ENCODE data around the gene INPP5A. TPM values are rescaled to one million over a fixed set of nuclear protein-coding genes. Genes with fewer than 3 reads are reported as not detected.
A peak's percentile ranks its signal among the peaks of the same experiment; 100 is the strongest.
"Not testable (repeated sequence)": the region's sequence is repeated elsewhere in the genome, so short reads cannot be mapped to it uniquely, and the experiment has no call there.

INPP5A gene
- total and polyA plus RNA-seq, 2 experiments from 2014 or later: 41.2 to 53.6 TPM

DNA sequence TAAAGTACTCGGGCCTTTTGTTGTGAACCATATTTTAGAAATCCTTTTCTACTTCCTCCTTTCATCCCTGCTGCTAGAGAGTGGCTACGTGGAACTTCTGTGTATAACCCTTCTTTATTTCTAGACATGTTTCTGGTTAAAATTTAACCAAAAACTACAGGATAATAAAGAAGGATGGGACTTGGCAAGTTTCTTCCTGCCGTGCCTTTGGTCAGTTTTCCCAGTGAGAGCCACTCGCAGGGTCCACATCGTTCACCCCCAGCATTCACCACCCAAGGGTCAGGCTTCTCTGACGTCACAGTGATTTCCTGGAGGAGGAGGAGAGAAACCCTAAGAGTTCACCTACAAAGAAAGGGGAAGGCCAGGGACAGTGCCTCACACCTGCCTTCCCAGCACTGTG, 203.0 kb downstream of the INPP5A start:
- H3K4me1 ChIP-seq (ENCODE audit: insufficient read depth): no peaks in the 10 kb centered on the region
- H3K4me3 ChIP-seq: no peak overlapping the region
- H3K27me3 ChIP-seq: no peaks in the 10 kb centered on the region
- no peak overlapping the region for H2AFZ ChIP-seq
- H3K9me2 ChIP-seq (replicated peaks; ENCODE audit: insufficient read depth): no peaks in the 10 kb centered on the region
- TF ChIP-seq EZH2phosphoT487 (IDR thresholded peaks at IDR 0.05; ENCODE audit: low read depth, severe bottlenecking, unreplicated experiment) (no peak), EZH2 (IDR thresholded peaks at IDR 0.05; ENCODE audit: borderline replicate concordance) (no peak)
- TF ChIP-seq, protein P1, sequence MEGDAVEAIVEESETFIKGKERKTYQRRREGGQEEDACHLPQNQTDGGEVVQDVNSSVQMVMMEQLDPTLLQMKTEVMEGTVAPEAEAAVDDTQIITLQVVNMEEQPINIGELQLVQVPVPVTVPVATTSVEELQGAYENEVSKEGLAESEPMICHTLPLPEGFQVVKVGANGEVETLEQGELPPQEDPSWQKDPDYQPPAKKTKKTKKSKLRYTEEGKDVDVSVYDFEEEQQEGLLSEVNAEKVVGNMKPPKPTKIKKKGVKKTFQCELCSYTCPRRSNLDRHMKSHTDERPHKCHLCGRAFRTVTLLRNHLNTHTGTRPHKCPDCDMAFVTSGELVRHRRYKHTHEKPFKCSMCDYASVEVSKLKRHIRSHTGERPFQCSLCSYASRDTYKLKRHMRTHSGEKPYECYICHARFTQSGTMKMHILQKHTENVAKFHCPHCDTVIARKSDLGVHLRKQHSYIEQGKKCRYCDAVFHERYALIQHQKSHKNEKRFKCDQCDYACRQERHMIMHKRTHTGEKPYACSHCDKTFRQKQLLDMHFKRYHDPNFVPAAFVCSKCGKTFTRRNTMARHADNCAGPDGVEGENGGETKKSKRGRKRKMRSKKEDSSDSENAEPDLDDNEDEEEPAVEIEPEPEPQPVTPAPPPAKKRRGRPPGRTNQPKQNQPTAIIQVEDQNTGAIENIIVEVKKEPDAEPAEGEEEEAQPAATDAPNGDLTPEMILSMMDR (IDR thresholded peaks at IDR 0.05; ENCODE audit: poor library complexity): no peak
- WGBS (ENCODE audit: low lambda C conversion rate, missing lambda C conversion rate): 70% methylated on average over 6 of the region's 6 CpGs
- DNase-seq (ENCODE audit: low spot score): no peak
- no peak overlapping the region for H3K4me2 ChIP-seq
- no peaks in the 10 kb centered on the region for H3K79me2 ChIP-seq
- H3K9me3 ChIP-seq (ENCODE audit: low read depth): no peaks in the 10 kb centered on the region
- no peaks in the 10 kb centered on the region for H4K20me1 ChIP-seq (ENCODE audit: insufficient read depth, poor library complexity, severe bottlenecking)
- peak overlapping the region; percentile 74 for H3K27ac ChIP-seq
- no peaks in the 10 kb centered on the region for H3K36me3 ChIP-seq (replicated peaks; ENCODE audit: insufficient read depth, low read depth)

DNA sequence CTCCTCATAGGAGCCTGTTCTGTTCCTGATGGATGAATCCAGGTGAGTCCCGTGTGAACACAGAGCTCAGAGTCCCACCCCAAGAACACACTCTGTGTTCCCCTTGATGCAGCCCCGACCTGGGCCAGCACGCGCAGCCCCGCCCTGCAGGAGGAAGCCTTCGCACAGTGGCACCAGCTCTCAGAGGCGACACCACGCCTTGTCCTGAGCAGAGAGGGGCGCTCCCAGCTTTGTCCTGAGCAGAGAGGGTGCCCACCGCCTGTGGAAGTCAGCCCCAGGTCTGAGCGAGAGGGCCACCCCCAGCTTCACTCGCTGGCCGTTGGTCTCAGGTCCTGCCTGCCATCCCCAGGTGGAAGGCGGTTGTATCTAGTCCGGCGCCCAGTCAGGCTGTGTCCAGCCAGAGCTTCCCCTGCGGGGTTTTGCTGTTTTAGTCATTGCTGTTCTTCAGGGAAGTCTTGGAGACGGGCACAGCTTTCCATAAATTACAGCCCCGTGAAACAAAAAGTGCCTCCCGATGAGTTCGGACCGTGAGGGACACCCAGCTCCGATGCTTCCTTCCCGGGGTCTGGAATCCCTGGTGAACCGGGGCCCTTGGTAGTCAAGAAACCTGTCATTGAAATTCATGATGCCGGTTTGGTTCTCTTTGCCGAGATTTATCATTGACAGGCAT, 204.7 kb downstream of the INPP5A start:
- 82% methylated on average over 27 of the region's 27 CpGs for WGBS (ENCODE audit: low lambda C conversion rate, missing lambda C conversion rate)
- H3K9me3 ChIP-seq (ENCODE audit: low read depth): no peaks in the 10 kb centered on the region
- H3K4me3 ChIP-seq: no peak overlapping the region
- no peak overlapping the region for H3K4me2 ChIP-seq
- no peak overlapping the region for H3K27ac ChIP-seq
- DNase-seq (ENCODE audit: low spot score): no peak
- no peaks in the 10 kb centered on the region for H3K36me3 ChIP-seq (replicated peaks; ENCODE audit: insufficient read depth, low read depth)
- H3K4me1 ChIP-seq (ENCODE audit: insufficient read depth): no peaks in the 10 kb centered on the region
- no peaks in the 10 kb centered on the region for H3K27me3 ChIP-seq
- TF ChIP-seq, protein P1 (IDR thresholded peaks at IDR 0.05; ENCODE audit: poor library complexity): no peak
- no peak for TF ChIP-seq EZH2phosphoT487 (IDR thresholded peaks at IDR 0.05; ENCODE audit: low read depth, severe bottlenecking, unreplicated experiment)
- TF ChIP-seq EZH2 (IDR thresholded peaks at IDR 0.05; ENCODE audit: borderline replicate concordance): no peak
- H3K79me2 ChIP-seq: no peaks in the 10 kb centered on the region
- no peak overlapping the region for H2AFZ ChIP-seq
- no peaks in the 10 kb centered on the region for H3K9me2 ChIP-seq (replicated peaks; ENCODE audit: insufficient read depth)
- H4K20me1 ChIP-seq (ENCODE audit: insufficient read depth, poor library complexity, severe bottlenecking): no peaks in the 10 kb centered on the region

DNA sequence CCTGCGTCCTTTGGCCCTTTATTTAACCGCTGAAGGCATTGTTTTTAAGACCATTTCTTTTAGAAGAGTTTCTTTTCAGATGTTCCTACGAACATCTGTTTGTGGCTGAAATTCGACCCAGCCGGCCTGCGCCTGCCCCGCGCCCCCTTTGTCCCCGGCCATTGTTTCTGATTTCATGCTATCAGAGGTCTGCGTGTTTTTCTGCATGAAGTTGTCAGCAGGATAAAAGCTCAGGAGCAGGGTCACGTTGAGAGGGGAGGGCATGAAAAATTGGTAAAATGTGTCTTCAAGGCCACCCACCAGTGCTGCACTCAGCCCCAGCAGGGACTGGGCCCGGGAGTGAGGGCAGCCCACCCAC, 205.2 kb downstream of the INPP5A start:
- TF ChIP-seq, protein P1 (IDR thresholded peaks at IDR 0.05; ENCODE audit: poor library complexity): no peak
- TF ChIP-seq EZH2phosphoT487 (IDR thresholded peaks at IDR 0.05; ENCODE audit: low read depth, severe bottlenecking, unreplicated experiment) (no peak), EZH2 (IDR thresholded peaks at IDR 0.05; ENCODE audit: borderline replicate concordance) (no peak)
- H4K20me1 ChIP-seq (ENCODE audit: insufficient read depth, poor library complexity, severe bottlenecking): no peaks in the 10 kb centered on the region
- H3K27me3 ChIP-seq: no peaks in the 10 kb centered on the region
- no peaks in the 10 kb centered on the region for H3K4me1 ChIP-seq (ENCODE audit: insufficient read depth)
- DNase-seq (ENCODE audit: low spot score): no peak
- H3K9me2 ChIP-seq (replicated peaks; ENCODE audit: insufficient read depth): no peaks in the 10 kb centered on the region
- H3K27ac ChIP-seq: no peak overlapping the region
- H3K9me3 ChIP-seq (ENCODE audit: low read depth): no peaks in the 10 kb centered on the region
- H2AFZ ChIP-seq: no peak overlapping the region
- H3K4me2 ChIP-seq: no peak overlapping the region
- no peaks in the 10 kb centered on the region for H3K79me2 ChIP-seq
- 72% methylated on average over 12 of the region's 12 CpGs for whole genome bisulfite sequencing (ENCODE audit: low lambda C conversion rate, missing lambda C conversion rate)
- H3K4me3 ChIP-seq: no peak overlapping the region
- no peaks in the 10 kb centered on the region for H3K36me3 ChIP-seq (replicated peaks; ENCODE audit: insufficient read depth, low read depth)

DNA sequence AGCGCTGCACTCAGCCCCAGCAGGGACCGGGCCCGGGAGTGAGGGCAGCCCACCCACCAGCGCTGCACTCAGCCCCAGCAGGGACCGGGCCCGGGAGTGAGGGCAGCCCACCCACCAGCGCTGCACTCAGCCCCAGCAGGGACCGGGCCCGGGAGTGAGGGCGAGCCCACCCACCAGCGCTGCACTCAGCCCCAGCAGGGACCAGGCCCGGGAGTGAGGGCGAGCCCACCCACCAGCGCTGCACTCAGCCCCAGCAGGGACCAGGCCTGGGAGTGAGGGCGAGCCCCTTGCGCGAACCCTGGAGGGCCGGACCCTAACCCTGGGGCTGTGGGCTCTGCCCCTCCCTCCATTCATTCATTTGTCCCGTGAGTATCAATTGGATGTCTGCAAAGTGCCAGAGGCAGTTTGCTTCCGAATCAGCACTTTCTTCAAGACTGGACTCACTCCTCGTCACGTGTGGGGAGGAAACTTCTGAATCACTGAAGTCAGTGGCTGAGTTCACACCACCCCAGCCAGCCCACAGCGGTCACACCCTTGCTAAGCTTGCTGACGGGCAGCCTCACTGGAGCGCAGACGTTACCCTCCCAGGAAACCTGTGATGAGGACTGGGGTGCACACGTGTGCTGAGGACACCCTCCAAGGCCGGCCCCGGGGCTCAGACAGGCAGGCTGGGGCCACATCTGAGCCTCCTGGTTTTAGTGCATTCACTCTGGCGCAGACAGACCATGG, 205.8 kb downstream of the INPP5A start:
- H4K20me1 ChIP-seq (ENCODE audit: insufficient read depth, poor library complexity, severe bottlenecking); H2AFZ ChIP-seq; H3K4me2 ChIP-seq; H3K36me3 ChIP-seq (replicated peaks; ENCODE audit: insufficient read depth, low read depth); H3K9me3 ChIP-seq (ENCODE audit: low read depth); H3K4me3 ChIP-seq; H3K27ac ChIP-seq; H3K4me1 ChIP-seq (ENCODE audit: insufficient read depth); DNase-seq (ENCODE audit: low spot score); H3K27me3 ChIP-seq; H3K9me2 ChIP-seq (replicated peaks; ENCODE audit: insufficient read depth); H3K79me2 ChIP-seq: not testable (repeated sequence)
- 84% methylated on average over 21 of the region's 30 CpGs for WGBS (ENCODE audit: low lambda C conversion rate, missing lambda C conversion rate)
